AG09309 (cell line): ENCODE data around the gene RAPGEF2.

Source experiments
- DNase-seq: peaks from one replicate; pipeline ENCODE4 v3.0.0-alpha.2; 2010; ENCODE audit warnings: low read depth
- H3K4me3 ChIP-seq: 2 replicates; pipeline ENCODE4 v1.5.1; 2011; ENCODE audit warnings: mild to moderate bottlenecking, low read depth, low read length, moderate library complexity; ENCODE audit not compliant: control insufficient read depth
- CTCF ChIP-seq: IDR thresholded peaks from 2 replicates; pipeline ENCODE4 v1.5.1; 2011; ENCODE audit warnings: mild to moderate bottlenecking, low read depth, low read length, inconsistent platforms; ENCODE audit not compliant: insufficient read depth, control insufficient read depth; ENCODE audit errors: missing control alignments

RAPGEF2 gene

GRCh38 chr4:159144112-159144694 is 41.3 kb downstream of the RAPGEF2 start:
- no peak for TF ChIP-seq CTCF
- no peak for DNase-seq
- no peak overlapping the region for H3K4me3 ChIP-seq

- H3K4me3 ChIP-seq: no peak overlapping the region
- no peak for TF ChIP-seq CTCF
- DNase-seq: no peak
Measured at GRCh38 chr4:159145318-159145991, 42.6 kb downstream of the RAPGEF2 start.

- no peak for DNase-seq
- TF ChIP-seq CTCF: no peak
Measured at GRCh38 chr4:159145992-159146330, 43.1 kb downstream of the RAPGEF2 start.

GRCh38 chr4:159146488-159146887 is 43.6 kb downstream of the RAPGEF2 start:
- DNase-seq: no peak
- no peak overlapping the region for H3K4me3 ChIP-seq
- TF ChIP-seq CTCF: no peak

More at GRCh38 chr4:159145992-159146330, 43.1 kb downstream of the RAPGEF2 start:
- H3K4me3 ChIP-seq: no peak overlapping the region

- H3K4me3 ChIP-seq: no peak overlapping the region
- DNase-seq: no peak
- TF ChIP-seq CTCF: no peak
Measured at GRCh38 chr4:159148441-159148840, 45.6 kb downstream of the RAPGEF2 start.

GRCh38 chr4:159149666-159150065 is 46.8 kb downstream of the RAPGEF2 start:
- no peak for DNase-seq
- H3K4me3 ChIP-seq: no peak overlapping the region
- no peak for TF ChIP-seq CTCF

GRCh38 chr4:159150396-159150795 is 47.5 kb downstream of the RAPGEF2 start:
- H3K4me3 ChIP-seq: no peak overlapping the region
- TF ChIP-seq CTCF: no peak
- no peak for DNase-seq
